ENCODE data around the gene NR5A2. TPM values are rescaled to one million over a fixed set of nuclear protein-coding genes. Genes with fewer than 3 reads are reported as not detected.

The NR5A2 gene
- total and polyA plus RNA-seq, 10 of the 15 experiments (the other 5 are each of a cell fraction or from before 2014, with no cell fraction given), result 0.02 to 0.60 (median 0.15) TPM; not detected in 1

GRCh38 chr1:200040481-200041138 lies 13.1 kb downstream of the NR5A2 start:
- ChIA-PET CTCF (no interaction called here), SMC1A (ENCODE audit: uncharacterized antibody, unreplicated experiment) (no interaction called here), RAD21 (ENCODE audit: unreplicated experiment) (no interaction called here), POLR2A (no interaction called here)
- no peak overlapping the region for H2AFZ ChIP-seq (ENCODE audit: control insufficient read depth, low read depth, low read length)
- no peak for ATAC-seq
- H3K4me2 ChIP-seq (ENCODE audit: control insufficient read depth, insufficient read depth), result no peak overlapping the region
- H3K4me1 ChIP-seq (ENCODE audit: control insufficient read depth, insufficient read depth, low read length), result no peaks in the 10 kb centered on the region
- H3K27ac ChIP-seq (ENCODE audit: control insufficient read depth, insufficient read depth), result no peak overlapping the region
- in situ Hi-C loops (cut with MboI) (no loop called here), intact Hi-C loops (cut with micrococcal nuclease; ENCODE audit: unreplicated experiment) (no loop called here)
- H3K9ac ChIP-seq (ENCODE audit: control insufficient read depth, insufficient read depth, low read length), result no peak overlapping the region
- TF ChIP-seq MLLT1 (IDR thresholded peaks at IDR 0.05) (no peak), CREM (IDR thresholded peaks at IDR 0.05; ENCODE audit: low read depth) (no peak)
- H4K20me1 ChIP-seq (ENCODE audit: control insufficient read depth, insufficient read depth), result no peaks in the 10 kb centered on the region
- H3K36me3 ChIP-seq (ENCODE audit: control insufficient read depth in 2 of 2, insufficient read depth in 2 of 2, low read length in 1 of 2), result no peaks in the 10 kb centered on the region
- no peak for DNase-seq (ENCODE audit: low read depth, low spot score)
- BruUV-seq (replicated peaks), result no TSS peak
- H3K4me3 ChIP-seq, result no peak overlapping the region
- no peak for FAIRE-seq
- peaks cover 30 to 51% of the 10 kb centered on the region in 2 experiments for H3K27me3 ChIP-seq (replicated peaks in 1 of 2; ENCODE audit: control insufficient read depth in 2 of 2, insufficient read depth in 2 of 2, low read length in 1 of 2)
- H3K9me3 ChIP-seq (replicated peaks; ENCODE audit: control insufficient read depth, insufficient read depth, low read length), result no peaks in the 10 kb centered on the region; the same call in 2 of the 3 replicates
- 8% methylated on average over 35 of the region's 35 CpGs for WGBS (ENCODE audit: insufficient coverage, insufficient replicate concordance, low lambda C conversion rate, missing lambda C conversion rate)
- H3K79me2 ChIP-seq (ENCODE audit: control insufficient read depth, insufficient read depth, low read length), result no peaks in the 10 kb centered on the region

GRCh38 chr1:200041337-200042118 lies 14.0 kb downstream of the NR5A2 start:
- ATAC-seq (no peak), FAIRE-seq (no peak), DNase-seq (ENCODE audit: low read depth, low spot score) (no peak)
- no peak overlapping the region for H3K4me2 ChIP-seq (ENCODE audit: control insufficient read depth, insufficient read depth)
- H3K4me1 ChIP-seq (ENCODE audit: control insufficient read depth, insufficient read depth, low read length), result no peaks in the 10 kb centered on the region
- ChIA-PET POLR2A (no interaction called here), RAD21 (ENCODE audit: unreplicated experiment) (no interaction called here), CTCF (no interaction called here), SMC1A (ENCODE audit: uncharacterized antibody, unreplicated experiment) (no interaction called here)
- H2AFZ ChIP-seq (ENCODE audit: control insufficient read depth, low read depth, low read length), result no peak overlapping the region
- BruUV-seq (replicated peaks), result no TSS peak
- H3K36me3 ChIP-seq (ENCODE audit: control insufficient read depth in 2 of 2, insufficient read depth in 2 of 2, low read length in 1 of 2), result no peaks in the 10 kb centered on the region
- H3K9me3 ChIP-seq (replicated peaks; ENCODE audit: control insufficient read depth, insufficient read depth, low read length), result no peaks in the 10 kb centered on the region; the same call in 2 of the 3 replicates
- in situ Hi-C loops (cut with MboI) (no loop called here), intact Hi-C loops (cut with micrococcal nuclease; ENCODE audit: unreplicated experiment) (no loop called here)
- H4K20me1 ChIP-seq (ENCODE audit: control insufficient read depth, insufficient read depth), result no peaks in the 10 kb centered on the region
- peaks cover 22 to 42% of the 10 kb centered on the region in 2 experiments for H3K27me3 ChIP-seq (replicated peaks in 1 of 2; ENCODE audit: control insufficient read depth in 2 of 2, insufficient read depth in 2 of 2, low read length in 1 of 2)
- H3K79me2 ChIP-seq (ENCODE audit: control insufficient read depth, insufficient read depth, low read length), result no peaks in the 10 kb centered on the region
- H3K9ac ChIP-seq (ENCODE audit: control insufficient read depth, insufficient read depth, low read length), result no peak overlapping the region
- WGBS (ENCODE audit: insufficient coverage, insufficient replicate concordance, low lambda C conversion rate, missing lambda C conversion rate), result 40% methylated on average over 35 of the region's 35 CpGs
- H3K4me3 ChIP-seq, result no peak overlapping the region
- H3K27ac ChIP-seq (ENCODE audit: control insufficient read depth, insufficient read depth), result no peak overlapping the region
- TF ChIP-seq KDM1A (IDR thresholded peaks at IDR 0.05; ENCODE audit: borderline replicate concordance) (no peak), ZNF592 (IDR thresholded peaks at IDR 0.05) (no peak), ETV6 (conservative IDR thresholded peaks at IDR 0.05 in 1 of 2, IDR thresholded peaks at IDR 0.05 in 1 of 2; ENCODE audit: borderline replicate concordance in 1 of 2, low read depth in 1 of 2) (no peak)

Data from GM12878 (cell line).